Hematopoietic multipotent progenitor cell treated with erythropoietin and hydrocortisone succinate and interleukin-3 and kit ligand, for 4 days (in vitro differentiated cells): ENCODE measurements around the gene PDZRN4.

Source experiments
- DNase-seq: peaks from one replicate; pipeline ENCODE4 v3.0.0-alpha.2; 2015

PDZRN4 gene

DNA sequence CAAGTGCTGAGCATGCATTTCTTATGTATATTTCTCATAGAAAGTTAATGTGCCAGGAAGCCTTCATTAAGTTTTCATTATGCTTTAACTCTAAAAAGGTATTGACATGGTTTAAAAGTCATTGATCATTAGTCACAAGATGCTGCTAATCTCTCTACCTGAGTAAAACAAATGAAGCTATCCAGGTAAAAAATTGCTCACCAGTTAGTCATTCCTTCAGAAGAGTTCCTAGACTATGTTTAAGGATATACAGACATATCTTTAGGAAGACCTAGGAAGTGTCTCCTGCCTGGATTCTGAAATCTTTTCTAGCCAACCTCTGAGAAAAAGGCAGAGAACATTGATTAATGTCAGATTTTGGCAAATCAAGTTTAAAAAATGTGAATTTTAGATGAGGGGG lies 274.2 kb downstream of the PDZRN4 start:
- DNase-seq, result no peak

- DNase-seq, result no peak
These were observed 277.4 kb downstream of the PDZRN4 start for GRCh38 chr12:41465526-41465925.

DNA sequence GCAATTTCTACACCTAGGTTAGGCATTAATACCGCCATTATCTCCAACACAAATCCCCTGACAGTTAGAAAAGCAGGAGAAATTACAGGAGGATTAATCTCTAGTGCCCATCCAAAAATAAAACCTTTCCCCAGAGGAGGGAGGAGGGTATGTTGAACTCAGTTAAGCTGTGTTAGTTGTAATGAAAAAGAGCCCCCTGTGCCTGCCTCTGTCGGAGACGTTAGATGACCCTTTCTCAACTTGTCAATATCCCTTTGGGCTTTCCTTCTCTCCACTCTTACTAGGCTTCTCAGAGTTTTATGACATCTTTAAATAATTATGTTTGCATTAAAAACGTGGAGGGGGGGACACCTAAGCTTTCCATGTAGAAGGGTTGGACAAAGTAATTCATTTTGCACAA lies 278.2 kb downstream of the PDZRN4 start:
- DNase-seq, result no peak

- DNase-seq, result no peak
These were observed 278.7 kb downstream of the PDZRN4 start for GRCh38 chr12:41466802-41467201.

GRCh38 chr12:41467591-41468325 lies 279.6 kb downstream of the PDZRN4 start:
- no peak for DNase-seq

GRCh38 chr12:41468341-41468740 lies 280.2 kb downstream of the PDZRN4 start:
- no peak for DNase-seq

- DNase-seq, result no peak
These were observed 280.6 kb downstream of the PDZRN4 start for GRCh38 chr12:41468756-41469155.

GRCh38 chr12:41473441-41473840 lies 285.3 kb downstream of the PDZRN4 start:
- DNase-seq, result no peak

DNA sequence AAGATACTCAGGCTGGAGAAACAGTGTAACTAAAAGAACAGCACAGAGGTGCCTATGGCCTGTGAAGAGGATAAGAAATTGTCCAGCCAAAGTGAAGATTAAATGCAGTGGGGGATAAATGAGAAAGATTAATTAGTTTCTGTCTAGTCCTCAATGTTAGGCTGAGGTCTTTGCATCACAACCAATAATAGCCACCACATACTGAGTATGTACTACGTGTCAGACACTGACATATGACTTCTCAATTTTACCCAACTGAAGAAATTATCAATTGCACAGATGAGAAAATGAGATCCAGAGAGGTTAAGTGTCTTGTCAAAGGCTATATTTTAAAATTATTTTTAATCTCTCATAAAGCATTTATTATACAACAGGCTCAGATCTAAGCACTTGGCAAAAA lies 285.9 kb downstream of the PDZRN4 start:
- no peak for DNase-seq

GRCh38 chr12:41476499-41477439 lies 288.6 kb downstream of the PDZRN4 start:
- DNase-seq, result peak; percentile 7

DNA sequence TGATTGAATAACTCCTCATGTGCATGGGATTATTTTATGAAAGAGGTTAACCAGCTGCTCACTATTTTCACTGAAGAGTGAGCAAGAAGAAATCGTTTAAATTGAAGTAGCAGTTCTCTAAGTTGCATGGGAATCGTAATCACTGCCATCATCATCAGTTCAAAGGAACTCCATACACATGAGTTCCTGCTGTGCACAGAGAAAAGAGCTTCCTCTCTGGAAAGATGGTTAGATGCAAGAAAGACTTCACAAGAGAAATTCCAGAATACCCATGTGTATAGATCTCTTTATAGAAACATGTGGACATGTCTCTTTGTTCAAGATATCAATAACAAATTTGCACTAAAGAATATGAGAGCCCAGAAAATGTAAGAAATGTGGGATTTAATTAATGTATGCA lies 291.3 kb downstream of the PDZRN4 start:
- no peak for DNase-seq

DNA sequence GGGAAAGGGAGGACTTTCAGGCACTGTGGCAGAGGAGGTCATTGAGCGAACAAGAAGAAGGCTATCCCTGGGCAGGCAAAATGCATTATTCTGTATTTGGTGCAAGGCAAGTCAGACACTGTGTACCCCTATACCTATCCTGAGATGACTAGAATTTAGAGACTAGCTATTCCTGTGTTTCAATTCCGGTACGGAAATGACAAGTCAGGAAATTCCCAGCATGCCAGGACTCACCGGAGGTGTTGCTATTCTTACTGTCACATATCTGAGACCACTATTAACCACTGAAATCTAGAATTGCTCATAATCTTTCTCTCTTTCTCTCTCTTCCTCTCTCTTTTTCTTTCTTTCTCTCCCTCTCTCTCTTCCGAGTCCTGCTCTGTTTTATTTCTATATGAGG lies 297.1 kb downstream of the PDZRN4 start:
- DNase-seq, result no peak

DNA sequence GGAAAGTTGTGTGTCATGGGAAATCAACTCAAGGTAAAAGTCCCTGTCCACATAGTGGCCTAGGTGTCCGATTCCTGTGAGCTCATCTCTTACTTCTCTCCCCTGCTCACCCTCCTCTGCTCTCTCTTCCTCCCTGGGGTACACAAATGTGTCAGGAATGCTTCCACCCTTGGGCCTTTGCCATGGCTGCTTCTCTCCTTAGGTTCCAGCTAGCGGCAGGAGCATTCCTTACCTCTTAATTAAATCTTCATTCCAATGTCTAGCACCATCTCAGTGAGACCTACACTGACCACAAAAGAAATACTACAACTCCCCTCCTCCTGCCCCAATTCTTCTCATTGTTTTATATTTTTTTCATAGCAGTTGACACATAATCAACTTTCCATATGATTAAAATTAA lies 298.6 kb downstream of the PDZRN4 start:
- DNase-seq, result no peak

DNA sequence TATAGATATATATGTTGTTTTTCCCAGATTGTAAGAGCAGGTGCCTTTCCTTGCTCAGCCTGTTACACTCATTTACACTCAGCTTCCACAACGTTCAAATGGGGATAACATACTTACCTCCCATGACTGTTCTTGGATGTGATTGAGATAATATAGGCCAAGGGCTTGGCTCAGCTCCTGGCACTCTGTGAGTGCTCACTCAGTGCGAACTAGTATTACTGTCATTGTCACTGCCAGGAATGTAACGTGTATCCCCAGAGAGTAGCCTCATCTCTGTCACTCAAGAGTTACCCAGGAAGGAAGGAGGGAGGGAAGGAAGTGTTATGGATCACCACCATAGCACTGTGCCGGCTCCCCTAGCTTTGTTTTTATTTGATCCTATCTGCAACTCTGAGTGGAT lies 307.9 kb downstream of the PDZRN4 start:
- DNase-seq, result no peak

DNA sequence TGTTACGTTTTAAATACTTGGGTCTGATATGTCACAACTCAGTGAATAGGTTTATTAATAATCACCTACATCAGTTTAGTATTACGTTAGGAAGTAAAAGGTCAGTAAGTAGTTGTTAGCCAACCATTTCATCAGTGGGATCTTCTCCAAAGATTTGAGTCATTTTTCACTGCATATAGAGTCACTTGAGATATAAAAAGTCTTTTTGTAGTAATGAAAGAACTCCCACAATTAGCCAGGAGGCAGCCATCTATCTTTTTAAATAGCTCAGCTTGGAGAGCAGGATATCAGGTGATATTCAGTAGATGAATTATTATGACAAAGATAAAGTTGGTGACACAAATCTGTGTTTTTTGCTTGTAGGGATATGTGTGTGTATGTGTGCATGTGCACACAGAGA lies 309.3 kb downstream of the PDZRN4 start:
- DNase-seq, result no peak

GRCh38 chr12:41504976-41505375 lies 316.9 kb downstream of the PDZRN4 start:
- no peak for DNase-seq

DNA sequence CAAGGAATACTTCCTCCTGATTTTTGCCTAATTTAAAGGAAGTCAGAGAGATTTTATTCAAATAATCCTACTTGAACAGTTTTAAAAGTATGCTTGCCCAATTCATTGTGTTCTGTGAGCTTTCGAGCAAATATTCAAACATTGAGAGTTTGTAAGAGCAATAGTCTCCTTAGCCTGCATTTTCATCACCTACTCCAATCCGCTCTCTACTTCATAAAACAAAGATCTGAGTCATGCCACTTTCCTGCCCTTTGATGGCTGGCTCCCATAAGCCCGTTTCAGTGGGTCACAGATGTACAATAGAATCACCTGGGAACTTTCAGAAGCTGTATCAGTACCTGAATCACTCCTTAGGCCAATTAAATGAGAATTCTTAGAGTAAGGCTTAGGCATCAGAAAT lies 319.2 kb downstream of the PDZRN4 start:
- no peak for DNase-seq

GRCh38 chr12:41509271-41510055 lies 321.3 kb downstream of the PDZRN4 start:
- DNase-seq, result no peak

DNA sequence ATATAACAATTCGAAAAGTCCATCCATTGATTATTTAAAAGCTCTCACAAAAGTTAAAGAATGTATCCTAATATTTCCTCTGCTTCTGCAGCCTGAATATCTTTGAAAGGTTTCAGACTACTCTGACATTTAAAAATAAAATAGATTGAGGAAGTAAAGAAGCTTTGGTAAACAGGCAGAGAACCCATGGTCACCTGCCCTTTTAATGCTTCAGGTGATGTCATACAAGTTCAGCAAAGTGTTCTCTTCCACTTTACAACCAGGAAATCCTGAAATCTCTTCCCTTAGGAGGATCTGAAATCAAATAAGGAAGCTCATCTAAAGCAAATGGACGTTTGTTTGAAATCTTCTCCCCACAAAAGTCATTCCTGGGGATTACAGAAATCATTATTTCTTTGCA lies 322.4 kb downstream of the PDZRN4 start:
- no peak for DNase-seq

DNA sequence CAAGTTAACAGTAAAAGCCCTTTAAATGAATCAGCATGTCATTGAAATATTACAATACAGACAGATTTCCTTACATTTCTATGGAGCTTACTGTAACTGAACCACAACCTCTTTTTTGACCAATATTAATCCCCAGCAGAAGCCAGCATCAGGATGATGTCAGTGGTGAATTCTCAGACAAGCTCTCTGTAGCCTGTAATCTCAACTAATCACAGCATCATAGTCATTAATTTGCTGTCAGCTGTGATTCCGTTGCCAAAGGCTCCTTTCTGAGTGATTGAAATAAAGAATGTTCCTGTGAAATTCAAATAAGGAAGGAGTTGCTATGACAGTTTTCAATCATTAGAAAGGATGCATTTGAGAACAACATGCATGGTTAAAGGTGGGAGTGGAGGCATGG lies 323.1 kb downstream of the PDZRN4 start:
- DNase-seq, result no peak

- peak; percentile 14 for DNase-seq
These were observed 324.4 kb downstream of the PDZRN4 start for GRCh38 chr12:41512497-41512896.

DNA sequence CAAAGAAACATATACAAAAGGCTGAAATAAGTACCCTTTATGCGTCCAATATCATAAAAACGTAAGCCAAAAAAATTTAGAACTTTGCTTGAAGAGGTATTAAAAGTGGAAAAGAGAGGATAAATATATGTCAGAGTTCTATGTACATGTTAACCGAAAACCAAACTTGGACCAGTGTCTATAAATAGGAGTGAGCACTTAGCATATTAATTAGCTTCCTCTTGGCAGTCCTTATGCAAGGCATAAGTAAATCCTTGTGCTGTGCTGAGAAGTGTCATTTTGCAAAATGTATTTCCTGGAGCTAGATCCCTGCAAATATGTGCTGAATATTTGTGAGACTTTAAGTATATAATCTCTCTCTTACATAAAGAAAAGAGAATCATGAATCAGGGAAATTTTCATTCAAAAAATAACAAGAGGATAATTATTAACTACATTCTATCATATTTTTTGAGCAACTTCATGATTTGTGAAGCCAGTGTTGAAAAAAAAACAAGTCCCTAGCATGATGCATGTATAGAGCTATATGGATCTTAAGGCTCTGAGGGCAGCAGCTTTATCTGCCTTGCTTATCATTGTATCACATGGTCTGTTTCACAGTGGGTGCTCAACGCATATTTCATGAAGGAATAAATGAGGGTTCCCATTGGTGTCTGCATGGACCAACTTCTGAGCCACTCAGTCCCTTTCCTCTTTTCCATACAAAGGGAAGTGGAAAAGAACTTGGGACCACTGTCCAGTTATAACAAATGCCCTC lies 326.1 kb downstream of the PDZRN4 start:
- DNase-seq, result no peak

DNA sequence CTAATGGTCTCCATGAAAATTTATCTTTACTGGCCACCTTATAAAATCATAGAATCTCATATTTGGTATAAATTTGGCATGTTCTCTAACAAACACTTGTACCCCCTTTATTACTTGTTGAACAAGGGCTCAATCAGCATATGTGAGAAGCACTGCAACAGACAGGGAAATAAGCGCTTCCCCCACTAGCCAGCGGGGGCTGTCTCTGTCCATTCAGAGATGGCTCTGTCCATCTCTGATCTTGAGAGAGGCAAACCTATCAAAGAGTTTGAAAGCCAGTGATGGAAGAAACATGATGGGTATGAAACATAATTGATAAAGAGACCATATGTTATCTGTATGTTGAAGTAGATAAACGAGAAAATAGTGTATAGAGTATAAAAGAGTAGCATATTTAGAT lies 326.8 kb downstream of the PDZRN4 start:
- DNase-seq, result peak; percentile 46
